Measurements from ENCODE around the gene MAP2K3.

MAP2K3 gene

GRCh38 chr17:21284319-21285163 lies at the start of gene MAP2K3:
Gene MAP2K3, plus strand, starts transcription at chr17:21284711. Its CDS starts 210 bp downstream, at chr17:21284921.
- peak; percentile 99 for DNase-seq

GRCh38 chr17:21235921-21236320 lies 48.6 kb upstream of the MAP2K3 start:
- DNase-seq = no peak

DNA sequence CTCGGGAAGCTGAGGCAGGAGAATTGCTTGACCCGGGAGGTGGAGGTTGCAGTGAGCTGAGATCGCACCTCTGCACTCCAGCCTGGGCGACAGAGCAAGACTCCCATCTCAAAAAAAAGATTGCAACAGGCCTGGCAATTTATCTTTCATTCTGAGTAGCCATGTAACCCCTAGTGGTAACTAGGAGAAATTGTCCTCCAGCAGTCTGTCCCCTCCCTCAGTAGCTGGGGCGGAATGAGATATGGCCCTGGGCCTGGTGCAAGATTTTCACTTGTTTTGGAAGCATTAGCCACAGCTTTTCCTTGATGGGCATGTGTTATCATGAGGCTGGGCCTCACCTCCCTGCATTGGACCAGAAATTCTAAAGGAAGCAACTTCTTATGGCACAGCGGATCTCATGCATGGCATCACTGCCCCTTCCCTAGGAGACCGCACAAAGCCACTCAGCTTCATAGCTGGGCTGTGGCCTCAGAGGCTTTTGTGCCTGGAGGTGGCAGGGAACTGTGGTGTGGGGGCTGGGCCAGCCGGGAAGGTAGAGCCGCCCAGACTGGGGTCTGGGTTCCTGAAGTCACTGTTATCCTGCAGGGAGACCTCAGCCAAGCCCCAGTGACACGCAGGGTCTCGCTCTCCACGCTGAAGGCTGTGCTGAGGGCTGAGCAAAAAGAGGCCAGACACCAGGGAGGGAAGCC lies 44.7 kb upstream of the MAP2K3 start:
- DNase-seq = no peak

GRCh38 chr17:21240369-21241055 lies 44.0 kb upstream of the MAP2K3 start:
- no peak for DNase-seq

GRCh38 chr17:21241564-21241963 lies 42.9 kb upstream of the MAP2K3 start:
- DNase-seq = no peak

GRCh38 chr17:21242026-21242697 lies 42.3 kb upstream of the MAP2K3 start:
- no peak for DNase-seq

DNA sequence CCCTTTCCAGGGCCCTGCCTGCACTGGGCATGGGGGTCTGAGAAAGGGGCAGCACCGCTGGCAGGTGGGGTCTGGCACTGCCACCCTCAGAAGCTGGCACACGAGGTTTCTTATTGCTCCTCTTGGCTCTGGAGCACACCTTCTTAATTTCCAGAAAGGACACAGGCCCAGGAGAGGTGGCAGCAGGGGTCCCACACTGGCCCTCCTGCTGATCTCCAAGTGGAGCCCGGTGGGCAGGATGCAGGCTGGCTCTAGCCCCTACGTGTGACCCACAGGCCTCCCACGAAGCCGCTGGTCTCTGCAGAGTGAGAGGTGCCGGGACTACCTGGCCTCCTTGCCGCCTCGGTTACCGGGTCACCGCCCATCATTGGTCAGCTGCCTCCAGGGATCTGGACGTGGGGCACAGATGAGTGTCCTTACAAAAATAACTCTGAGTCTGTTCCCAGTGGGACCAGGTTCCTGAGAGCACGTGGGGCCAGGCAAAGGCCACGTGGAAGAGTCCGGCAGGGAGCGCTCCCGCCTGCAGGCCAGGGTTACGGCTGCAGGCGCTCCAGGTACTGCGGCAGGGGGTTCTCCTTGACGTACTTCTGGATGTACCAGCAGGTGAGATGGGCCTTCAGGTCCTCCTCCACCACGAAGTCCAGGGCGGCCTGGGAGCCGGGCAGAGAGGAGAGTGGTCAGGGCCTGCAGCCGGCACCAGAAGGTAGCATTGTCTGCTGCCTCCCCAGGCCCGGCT lies 41.6 kb upstream of the MAP2K3 start:
- no peak for DNase-seq

- no peak for DNase-seq
These were observed 40.8 kb upstream of the MAP2K3 start for GRCh38 chr17:21243516-21244303.

DNA sequence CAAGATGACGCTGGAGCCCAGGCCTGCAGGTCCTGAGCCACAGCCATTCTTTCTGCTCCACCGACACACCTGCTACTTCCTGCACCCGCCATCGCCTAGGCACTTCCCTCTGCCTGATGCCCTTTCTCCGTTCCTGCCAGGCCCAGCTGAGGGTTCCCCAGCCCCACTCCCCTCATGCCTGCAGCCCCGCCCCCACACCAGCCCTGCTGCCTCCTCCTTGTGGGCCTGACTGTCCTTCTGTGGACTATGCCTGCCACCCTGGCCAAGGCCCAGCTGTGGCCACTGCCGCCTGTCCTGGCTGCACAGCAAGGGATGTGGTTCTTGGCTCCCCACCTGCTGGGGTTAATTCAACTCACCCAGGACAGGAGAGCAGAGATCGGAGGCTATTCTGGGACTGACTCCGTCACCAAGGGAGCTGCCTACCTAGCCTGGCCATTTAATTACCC lies 38.8 kb upstream of the MAP2K3 start:
- DNase-seq = no peak

GRCh38 chr17:21246698-21247097 lies 37.8 kb upstream of the MAP2K3 start:
- no peak for DNase-seq

GRCh38 chr17:21247552-21248258 lies 36.8 kb upstream of the MAP2K3 start:
- no peak for DNase-seq

DNA sequence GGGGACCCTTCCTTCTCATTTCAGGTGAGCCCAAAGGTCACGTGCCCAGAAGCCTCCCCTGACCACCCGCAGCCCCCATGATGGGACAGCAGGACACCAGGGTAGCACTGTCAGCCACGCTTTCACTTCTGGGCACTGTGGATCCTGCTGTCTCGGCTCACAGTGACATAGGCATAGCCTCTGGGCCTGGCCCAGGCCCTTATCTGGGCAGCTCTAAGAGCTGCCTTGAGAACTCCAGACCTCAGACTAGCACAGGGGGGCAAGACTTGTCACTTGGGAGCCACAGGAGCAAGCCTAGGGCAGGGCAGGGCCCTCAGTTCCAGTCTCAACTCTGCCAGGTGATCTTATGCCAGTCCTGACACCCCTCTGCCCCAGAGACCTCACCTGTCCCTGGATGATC lies 36.0 kb upstream of the MAP2K3 start:
- no peak for DNase-seq

DNA sequence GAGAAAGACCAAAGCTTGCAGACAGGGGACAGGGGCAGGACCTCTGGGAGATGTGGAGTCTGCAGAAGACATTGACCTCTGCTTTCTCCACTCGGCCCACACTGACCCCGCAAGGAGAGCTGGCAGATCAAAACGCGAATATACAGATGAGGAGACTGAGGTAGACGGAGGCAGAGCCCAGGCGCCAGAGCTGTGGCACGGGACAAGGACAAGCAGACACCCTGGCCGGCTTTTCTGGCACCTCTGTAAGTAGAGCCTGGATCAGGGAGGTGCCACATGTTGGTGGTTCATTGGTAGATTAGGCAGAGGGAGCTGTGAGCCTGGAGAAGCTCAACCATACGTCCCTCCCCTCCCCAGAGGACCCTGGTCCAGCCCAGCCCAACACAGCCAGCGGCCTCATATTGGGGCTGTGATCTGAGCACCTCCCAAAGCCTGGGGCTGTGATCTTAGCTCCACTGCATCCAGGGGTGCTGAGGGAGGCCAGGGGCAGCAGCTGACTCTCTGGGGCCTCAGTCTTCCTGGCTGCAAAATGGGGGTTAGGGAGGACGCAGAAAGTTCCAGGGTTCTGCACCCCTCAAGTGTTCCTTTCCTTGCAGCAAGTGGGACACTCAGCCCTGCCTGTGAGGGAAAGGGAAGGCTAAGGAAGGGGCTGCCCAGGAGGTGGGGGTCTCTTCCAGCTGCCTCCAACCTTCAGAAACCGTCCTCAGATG lies 35.3 kb upstream of the MAP2K3 start:
- DNase-seq = no peak

DNA sequence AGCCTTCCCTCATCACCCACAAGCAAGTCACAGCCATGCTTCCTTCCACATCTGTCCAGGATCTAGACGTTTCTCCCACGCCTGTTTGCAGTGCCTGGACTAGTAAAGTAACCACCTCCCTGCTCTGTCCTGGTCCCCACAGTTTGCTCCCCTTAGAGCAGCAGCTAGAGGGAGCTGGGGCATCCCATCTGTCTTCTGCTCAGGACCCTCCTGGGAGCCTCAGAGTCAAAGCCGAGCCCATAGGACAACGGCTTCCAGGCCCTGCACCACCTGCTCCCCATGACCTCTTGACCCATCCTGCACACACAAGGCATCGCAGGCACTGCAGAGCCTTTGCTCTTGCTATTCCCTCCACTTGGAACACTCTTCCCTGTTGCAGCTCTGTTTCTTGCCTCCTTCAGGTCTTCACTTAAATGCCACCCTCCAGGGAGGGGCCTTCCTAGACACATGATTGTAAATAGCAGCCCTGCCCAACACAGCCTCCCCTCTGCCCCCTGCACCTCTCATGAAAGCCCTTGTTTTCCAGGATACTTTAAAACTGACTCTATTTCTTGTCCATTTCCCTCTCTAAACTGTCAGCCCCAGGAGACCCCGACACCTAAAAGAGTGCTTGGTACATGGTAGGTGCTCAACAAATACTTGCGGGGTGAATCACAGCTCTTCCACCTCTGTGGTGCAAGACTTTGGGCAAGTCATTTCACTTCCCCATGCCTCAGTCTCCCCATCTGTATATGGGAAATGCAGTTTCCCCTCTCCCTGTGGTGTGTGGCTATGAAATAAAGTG lies 34.4 kb upstream of the MAP2K3 start:
- no peak for DNase-seq

DNA sequence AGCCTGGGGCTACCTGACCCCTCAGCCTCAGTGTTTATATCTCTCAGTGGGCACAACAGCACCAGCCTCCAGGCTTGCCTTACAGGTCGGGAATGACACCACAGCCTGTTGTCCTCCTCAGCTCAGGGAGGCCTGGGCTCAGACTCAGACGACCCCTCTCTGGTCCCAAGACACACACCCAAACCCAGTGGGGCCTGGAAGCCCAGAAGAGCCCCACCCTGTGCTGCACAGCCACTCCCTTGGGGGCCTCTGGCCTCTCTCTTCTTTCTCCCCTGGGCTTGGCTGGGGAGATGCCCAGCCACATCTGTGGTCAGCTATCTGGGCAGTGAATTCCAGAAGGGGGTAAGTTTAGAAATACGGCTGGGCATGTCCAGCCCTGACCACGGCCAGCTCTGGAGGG lies 33.7 kb upstream of the MAP2K3 start:
- no peak for DNase-seq

DNA sequence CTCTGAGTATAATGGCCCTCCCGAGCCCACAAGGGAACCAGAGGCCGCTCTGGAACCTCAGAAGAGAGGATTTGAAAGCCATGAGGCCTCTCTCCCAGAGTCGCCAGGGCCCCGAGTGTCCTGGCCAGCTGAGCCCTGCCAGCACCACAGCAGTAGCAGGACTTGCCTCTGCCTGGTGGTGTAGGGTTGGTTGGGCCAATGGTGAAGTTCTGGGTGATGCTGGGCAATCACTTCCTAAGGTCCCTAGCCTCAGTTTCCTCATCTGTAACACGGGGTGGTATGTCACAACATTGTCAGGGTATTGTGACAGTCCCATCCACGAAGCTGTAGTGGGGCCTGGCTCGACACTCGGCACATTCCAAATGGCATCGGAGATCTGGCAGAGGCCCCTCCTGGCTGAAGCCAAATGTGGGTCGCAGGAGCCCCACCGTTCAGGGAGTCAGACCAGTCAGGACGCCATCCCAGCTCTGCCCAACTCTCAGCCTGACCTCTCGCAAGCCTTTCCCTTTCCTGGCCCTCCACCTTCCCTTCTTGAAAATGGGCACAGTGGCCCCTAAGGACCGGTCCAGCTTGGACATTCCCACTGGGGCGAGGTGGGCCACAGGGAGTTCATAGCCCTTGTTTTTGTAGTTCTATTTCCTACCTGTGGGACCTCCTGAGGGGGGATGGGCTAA lies 33.0 kb upstream of the MAP2K3 start:
- no peak for DNase-seq

- no peak for DNase-seq
These were observed 32.2 kb upstream of the MAP2K3 start for GRCh38 chr17:21252289-21252795.

Measured in NCI-H510A (cell line).